Dermis microvascular lymphatic vessel endothelial cell (primary cell): ENCODE data around the gene FSD2. TPM values are rescaled to one million over a fixed set of nuclear protein-coding genes. Genes with fewer than 3 reads are reported as not detected.
A peak's percentile ranks its signal among the peaks of the same experiment; 100 is the strongest.
"Not testable (repeated sequence)": the region's sequence is repeated elsewhere in the genome, so short reads cannot be mapped to it uniquely, and the experiment has no call there.

Experiments used
- DNase-seq, 2 donors: peaks; one replicate each; pipeline versions ENCODE4 v3.0.0 to v3.0.0-alpha.2; 2010; ENCODE audit warnings: low read depth in 2 of 2
- total RNA-seq: library from RNA; depleted of rRNA; stranded (reverse); fragments of >200 nt; gene quantifications from 2 replicates; pipeline ENCODE4 v1.2.1, GENCODE V29; 2014

The FSD2 gene
- total RNA-seq, 1 donor from 2014 or later = not detected

GRCh38 chr15:82798104-82798503 lies 7.8 kb downstream of the FSD2 start:
- DNase-seq = no peak

GRCh38 chr15:82793737-82794136 lies 12.1 kb downstream of the FSD2 start:
- no peak for DNase-seq

DNA sequence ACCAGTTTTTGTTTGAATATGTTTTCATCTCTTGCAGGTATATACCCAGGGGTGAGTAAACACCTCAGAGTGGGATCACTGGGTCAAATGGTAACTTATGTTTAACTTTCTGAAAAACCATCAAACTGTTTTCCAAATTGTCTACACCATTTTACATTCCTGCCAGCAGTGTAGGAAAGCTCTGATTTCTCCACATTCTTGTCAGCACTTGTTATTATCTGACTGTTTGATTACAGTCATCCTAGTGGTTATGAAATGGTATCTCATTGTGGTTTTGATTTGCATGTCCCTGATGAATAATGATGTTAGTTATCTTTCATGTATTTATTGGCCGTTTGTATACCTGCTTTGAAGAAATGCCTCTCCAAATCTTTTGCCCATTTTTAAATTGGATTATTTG lies 13.8 kb downstream of the FSD2 start:
- no peak for DNase-seq

DNA sequence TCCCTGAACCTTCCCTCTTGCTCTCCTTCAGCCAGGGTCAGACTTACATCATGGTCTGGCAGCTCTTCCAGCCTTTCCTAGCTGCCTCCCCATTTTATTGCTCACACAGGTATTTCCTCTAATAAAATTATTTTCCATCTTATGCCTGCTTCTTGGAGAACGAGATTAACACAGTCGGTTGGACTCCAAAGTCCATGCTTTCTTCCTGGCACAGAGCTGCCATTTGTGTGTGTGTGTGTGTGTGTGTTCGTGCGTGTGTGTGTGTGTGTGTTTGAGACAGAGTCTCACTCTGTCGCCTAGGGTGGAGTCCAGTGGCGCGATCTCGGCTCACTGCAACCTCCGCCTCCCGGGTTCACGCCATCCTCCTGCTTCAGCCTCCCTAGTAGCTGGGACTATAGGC lies 15.5 kb downstream of the FSD2 start:
- no peak for DNase-seq

DNA sequence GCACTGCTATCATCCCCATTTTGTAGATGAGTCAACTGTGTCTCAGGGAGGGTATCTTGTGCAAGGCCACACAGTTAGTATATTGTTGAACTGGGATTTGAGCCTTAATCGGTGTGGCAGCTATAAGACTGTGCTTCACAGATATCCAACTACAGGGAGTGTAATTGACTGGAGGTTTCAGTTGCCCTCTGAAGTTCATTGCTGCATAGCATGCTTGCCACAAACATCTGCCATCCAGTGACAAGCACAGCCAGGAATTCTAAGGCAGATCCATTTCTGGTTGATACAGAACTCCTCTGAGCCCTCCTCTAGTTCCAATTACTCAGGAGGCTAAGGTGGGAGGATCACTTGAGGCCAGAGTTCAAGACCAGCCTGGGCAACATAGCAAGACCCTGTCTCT lies 16.4 kb downstream of the FSD2 start:
- no peak for DNase-seq

GRCh38 chr15:82788496-82788895 lies 17.4 kb downstream of the FSD2 start:
- no peak for DNase-seq

DNA sequence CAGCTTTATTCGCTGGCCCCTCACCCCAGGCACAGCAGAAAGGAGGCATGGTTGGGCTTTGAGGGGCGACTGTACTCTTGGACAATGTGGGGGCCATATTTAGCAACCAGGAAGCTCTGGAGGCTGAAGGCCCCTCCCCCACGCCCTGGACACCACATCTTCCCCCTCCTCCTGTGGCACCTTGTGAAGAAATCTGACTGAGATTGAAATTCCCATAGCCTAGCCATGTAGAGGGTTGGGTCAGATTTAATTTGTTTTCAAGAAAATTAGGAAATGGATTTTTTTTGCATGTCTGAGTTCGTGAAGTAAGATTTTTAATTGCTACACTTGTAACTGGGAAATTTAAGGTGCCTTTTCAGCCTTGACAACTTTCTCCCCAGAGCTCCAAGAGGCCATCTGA lies 24.5 kb downstream of the FSD2 start:
- no peak for DNase-seq

DNA sequence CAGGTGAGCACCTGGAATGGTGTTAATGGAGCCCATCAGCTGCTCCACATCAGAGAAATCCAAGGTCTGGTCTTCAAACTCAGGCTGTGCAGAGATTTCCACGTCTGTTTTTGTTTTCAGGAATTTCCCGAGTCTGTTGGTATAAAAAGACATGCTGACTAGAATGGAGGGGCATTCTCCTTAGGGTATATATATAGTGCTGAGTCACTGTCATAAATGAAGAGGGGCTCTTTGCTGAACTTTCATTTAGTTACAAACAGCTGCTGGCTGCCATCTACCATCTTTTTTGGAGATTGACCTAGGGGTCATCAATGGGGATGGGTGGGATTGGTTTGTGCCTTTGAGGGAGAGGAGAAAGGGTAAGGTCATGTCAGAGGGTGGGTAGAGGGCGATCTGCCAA lies 27.1 kb downstream of the FSD2 start:
- no peak for DNase-seq

DNA sequence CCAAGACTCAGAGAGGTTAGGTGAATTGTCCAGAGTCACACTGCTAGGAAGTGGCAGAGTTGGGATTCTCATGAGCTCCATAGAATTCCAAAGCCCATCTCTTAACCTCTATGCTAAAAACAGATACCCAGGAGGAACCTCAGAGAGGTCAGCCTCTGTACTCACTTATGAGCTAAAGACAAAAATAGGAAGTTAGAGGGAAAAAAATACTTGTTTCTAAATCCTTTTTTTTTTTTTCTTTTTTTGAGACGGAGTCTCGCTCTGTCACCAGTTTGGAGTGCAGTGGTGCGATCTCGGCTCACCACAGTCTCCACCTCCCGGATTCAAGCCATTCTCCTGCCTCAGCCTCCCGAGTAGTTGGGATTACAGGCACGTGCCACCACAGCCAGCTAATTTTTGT lies 31.4 kb downstream of the FSD2 start:
- no peak for DNase-seq

- no peak for DNase-seq
These were observed 33.9 kb downstream of the FSD2 start for GRCh38 chr15:82771789-82772607.

DNA sequence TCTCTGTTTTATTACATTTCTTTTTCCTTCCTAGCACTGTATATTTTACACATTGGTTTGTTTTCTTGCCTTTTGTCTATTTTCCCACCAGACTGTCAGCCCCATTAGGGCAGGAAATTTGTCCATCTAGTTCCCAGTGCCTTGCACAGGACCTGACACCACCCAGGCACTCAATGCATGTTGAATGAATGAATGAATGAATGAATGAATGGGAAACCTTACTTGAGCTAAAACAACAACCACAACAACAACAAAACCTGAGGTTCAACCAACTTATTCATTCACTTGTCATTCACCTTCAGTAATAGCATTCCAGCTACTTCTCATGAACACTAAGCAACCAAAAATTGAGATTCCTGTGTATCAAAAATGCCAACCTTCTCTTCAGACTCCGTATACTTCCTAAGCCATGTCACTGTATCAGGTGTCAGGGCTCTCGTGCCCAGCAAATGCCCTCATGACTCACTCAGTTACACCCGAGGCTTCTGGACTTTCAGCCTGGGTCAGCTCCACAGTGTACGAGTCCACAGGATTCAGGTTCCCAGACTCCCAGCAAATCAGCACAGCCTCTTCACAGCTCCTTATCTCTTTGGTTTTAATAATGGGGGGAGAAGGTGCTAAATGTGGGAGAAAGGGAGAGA lies 37.3 kb downstream of the FSD2 start:
- no peak for DNase-seq

DNA sequence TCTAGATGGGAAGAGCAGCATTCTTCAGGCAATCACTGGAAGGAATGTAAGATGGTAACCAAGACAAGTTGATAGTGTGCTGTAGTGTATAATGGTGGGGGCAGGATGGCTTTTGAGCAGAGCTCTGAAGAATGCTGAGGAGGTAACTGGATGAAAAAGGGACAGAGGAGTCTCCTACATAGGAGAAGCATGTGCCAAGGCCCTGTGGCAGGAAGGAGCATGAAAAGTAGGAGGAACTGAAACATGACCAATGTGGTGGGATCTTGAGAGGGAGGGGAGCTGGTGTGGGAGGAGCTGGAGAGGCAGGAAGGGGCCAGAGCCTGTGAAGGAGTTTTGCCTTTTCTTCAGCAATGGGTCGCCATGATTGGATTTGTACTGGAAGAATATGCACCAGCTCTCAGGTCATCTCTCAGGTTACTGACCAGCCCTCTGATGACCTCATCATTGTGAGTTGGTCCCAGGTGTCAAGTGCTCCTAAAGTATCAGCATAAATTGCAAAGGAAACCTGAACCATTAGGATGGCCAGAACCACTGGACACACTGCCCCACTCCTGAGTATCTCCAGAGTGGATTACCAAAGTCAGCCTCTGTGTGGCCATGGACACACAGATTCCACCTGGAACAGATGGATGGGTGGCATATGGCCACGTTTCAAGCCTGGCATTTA lies 38.6 kb downstream of the FSD2 start:
- DNase-seq = no peak

- not testable (repeated sequence) for DNase-seq
These were observed 39.7 kb downstream of the FSD2 start for GRCh38 chr15:82766201-82766600.

GRCh38 chr15:82764740-82765139 lies 41.1 kb downstream of the FSD2 start:
- DNase-seq = no peak

- no peak for DNase-seq
These were observed 41.8 kb downstream of the FSD2 start for GRCh38 chr15:82764117-82764490.

GRCh38 chr15:82763361-82764116 lies 42.3 kb downstream of the FSD2 start:
- no peak for DNase-seq

- DNase-seq = no peak
These were observed 54.6 kb downstream of the FSD2 start for GRCh38 chr15:82751308-82751707.

GRCh38 chr15:82750831-82751180 lies 55.1 kb downstream of the FSD2 start:
- DNase-seq = peak; percentile 12 to 29

GRCh38 chr15:82749951-82750830 lies 55.7 kb downstream of the FSD2 start:
- DNase-seq = peak; percentile 92 to 97

DNA sequence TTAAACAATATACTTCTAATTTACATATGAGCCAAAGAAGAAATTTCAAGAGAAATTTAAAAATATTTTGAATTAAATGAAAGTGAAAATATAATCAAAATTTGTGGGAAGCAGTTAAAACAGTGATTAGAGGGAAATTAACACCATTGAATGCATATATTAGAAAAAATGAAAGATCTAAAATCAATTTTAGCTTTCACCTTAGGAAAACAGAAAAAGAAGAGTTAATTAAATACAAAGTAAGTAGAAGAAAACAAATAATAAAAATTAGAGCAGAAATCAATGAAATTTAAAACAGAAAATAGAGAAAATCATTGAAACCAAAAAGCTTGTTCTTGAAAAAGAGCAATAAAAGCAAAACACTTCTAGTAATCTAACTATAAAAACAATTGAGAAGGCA lies 57.6 kb downstream of the FSD2 start:
- no peak for DNase-seq

- DNase-seq = no peak
These were observed 62.1 kb downstream of the FSD2 start for GRCh38 chr15:82743810-82744209.
